Skin of body (tissue), 2 donors: ENCODE measurements around the gene BHLHE23. TPM values are rescaled to one million over a fixed set of nuclear protein-coding genes. Genes with fewer than 3 reads are reported as not detected.

ENCODE experiments used
- DNase-seq: peaks from one replicate; lab custom pipeline; 2025; lab: John Stamatoyannopoulos, UW
- total RNA-seq: library from RNA; depleted of rRNA; stranded (reverse); fragments of >200 nt; gene quantifications from one replicate; pipeline ENCODE4 v1.2.3, GENCODE V29; 2014

BHLHE23 gene
- total RNA-seq: not detected

DNA sequence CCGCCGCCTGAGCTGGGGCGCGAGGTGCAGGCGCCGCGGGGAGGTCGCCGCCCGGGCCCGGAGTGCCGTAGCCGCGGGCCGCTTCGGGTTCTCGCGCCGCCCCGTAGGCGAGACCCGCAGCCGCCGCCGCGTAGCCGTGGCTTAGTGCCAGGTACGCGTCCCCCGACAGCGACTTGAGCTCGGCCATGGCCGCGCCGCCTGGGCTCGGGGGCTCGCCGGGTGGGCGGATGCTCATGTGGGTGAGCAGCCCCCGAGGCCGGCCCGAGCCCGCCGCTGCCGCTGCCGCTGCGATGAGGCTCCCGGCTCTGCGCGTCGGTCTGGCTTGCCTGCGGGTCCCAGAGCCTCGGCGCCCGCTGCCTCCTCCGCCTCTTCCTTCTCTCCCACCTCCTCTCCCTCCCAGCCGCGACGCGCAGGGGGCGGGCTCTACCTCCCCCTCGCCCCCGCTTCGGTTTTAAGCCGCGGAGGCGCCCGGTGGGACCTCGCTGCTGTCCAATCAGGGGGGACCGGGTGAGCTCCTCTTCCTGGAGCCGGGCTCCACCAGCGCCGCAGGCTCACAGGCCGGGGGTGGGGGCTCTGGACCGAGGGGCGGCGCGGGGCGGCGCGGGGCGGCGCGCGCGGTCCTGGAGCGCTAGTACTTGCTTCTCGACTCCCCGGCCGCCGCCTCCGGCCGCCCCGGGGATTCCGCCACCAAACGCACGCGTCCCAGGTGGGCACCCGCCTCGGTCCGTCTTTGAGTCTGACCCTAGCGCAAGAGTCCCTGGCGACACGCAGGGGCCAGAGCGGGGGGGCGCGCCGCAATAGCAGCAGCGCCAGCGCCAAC lies at the start of gene BHLHE23:
Gene BHLHE23 (minus strand): TSS at position 425 of the 820 bp plus-strand sequence. CDS start 190 bp downstream, at position 235.
- DNase-seq: no peak

DNA sequence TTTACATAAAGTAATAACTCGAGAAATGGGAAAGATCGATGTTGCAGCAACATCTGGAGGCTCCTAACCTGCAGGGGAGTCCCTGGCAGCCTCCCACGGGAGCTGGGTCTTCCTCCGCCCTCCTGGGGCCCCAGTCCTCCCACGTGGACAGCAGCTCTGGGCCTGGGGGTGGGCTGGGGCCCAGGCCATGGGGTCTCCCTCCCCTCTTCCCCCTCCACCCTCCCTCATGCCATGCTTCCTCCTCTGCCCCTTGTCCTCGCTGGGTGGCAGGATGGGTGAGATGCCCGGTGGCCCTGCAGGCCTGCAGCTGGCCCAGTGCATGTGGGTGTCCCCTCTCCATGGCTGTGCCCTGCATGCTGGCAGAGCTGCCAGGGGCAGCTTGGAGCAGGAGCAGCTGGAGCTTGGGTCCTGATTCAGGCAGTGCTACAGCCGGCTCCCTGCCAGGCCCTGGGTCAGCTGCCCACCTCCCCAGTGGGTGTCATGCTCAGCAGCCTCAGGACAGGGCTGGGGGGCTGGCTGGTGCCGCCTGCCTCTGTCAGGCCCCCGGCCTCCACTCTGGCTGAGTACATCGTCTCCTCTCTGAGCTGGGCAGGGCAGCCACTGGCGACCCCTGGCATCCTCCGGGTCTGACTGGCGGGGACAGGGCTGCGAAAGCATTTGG lies 48.9 kb upstream of the BHLHE23 start:
- DNase-seq: no peak

- DNase-seq: no peak
Measured at GRCh38 chr20:63054681-63055240, 48.0 kb upstream of the BHLHE23 start.

DNA sequence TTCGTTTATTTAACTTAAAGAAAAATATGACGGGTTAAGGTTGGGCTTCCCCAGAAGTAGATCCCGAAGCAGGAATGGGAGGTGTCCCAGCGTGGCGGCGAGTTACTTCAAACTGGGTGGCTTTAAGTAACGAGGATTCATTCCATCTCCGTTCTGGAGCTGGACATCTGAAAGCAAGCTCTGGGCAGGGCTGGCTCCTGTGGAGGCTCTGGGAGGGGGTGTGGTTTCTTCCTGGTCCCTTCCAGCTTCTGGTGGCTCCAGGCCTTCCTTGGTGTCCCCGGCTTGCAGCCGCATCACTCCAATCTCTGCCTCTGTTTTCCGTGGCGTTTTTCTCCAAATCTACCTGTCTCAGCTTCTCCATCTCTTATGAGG lies 47.3 kb upstream of the BHLHE23 start:
- DNase-seq: no peak

DNA sequence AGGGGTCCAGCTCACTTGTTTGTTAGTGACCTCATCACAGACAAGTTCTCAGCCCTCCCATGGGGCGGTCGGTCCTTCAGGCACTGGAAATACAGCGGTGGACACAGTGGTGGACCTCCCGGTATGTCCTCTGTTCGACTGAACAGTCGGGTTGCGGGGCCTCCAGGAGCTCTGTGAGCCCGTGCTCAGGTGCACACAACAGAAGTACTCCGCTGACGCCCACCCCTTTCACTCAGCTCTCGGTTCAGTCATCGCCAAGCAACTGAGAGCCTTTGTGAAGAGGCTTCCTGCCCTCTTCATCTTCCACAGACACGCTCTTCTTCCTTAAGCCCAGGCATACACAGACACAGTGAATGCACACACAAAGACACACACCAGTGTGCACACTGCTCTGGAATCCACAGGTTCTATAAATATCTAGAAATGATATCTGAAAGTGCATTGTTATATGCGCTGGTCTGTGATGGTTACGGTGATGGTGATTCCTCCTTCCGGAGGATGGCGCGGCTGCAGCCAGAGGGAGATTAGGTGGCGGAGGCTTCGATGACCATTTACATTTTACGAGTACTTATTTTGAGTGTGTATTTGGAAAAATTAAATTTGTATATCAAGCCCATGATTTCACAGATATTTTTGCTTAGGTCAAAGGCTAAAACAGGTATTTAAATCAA lies 46.8 kb upstream of the BHLHE23 start:
- no peak for DNase-seq

DNA sequence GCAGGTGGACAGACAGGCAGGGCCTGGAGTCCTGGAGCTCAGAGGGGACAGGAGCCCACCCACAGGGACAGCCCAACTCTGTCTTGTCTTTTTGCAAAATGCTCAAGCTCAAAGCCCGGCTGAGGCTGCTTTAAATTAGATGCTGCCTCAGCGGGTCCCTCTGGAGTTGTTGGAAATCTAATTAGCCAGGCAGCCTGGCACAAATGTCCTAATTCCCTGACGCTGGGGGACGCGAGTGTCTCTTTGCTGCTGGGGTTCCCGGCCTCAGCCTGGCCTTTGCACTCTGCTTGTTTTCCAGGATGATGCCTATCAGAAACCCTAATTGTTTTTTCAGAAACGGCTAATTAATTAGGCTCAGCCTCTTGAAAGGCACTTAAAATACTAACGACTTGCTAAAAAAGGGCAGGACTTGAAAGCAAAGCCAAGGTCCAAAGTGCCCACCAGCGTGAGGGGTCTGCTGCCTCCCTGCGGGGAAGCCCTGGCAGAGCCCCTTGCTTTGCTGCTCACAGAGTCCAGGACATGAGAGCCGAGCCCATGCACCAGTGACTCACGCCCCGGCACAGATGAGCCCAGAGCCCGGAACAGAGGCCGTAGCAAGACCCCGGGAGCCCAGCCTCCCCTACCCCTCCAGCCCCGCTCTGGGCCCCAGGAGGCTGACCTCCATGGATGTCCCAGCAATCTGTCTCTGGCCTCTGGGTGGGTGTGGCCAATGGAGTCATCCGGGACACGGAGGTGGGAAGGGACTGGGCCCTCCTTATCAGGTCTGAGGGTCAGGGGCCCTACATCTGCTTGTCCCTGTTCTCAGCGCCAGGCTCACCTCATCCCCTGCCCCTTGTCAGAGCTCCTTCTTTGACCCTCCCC lies 46.0 kb upstream of the BHLHE23 start:
- DNase-seq: no peak

DNA sequence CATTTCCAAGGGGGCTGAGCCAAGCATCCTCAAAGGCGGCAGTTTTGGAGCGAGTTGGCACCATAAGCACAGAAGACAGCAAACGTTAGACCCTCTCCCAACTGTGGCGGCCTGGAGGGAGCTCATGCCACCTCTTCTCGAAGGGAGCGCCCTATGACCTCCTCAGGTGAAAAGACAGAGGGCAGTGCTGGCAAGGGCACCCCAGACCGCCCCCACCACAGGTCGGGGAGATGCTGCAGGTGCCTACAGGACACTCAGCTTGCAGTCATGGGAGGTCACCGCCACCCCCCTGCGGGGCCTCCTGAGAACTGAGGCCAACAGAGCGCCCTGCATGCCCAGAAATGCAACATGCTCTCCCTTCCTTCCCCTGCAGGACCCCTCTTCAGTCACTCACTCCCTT lies 45.1 kb upstream of the BHLHE23 start:
- no peak for DNase-seq

- no peak for DNase-seq
Measured at GRCh38 chr20:63051186-63051860, 44.6 kb upstream of the BHLHE23 start.

GRCh38 chr20:63050406-63050805 lies 43.6 kb upstream of the BHLHE23 start:
- no peak for DNase-seq

DNA sequence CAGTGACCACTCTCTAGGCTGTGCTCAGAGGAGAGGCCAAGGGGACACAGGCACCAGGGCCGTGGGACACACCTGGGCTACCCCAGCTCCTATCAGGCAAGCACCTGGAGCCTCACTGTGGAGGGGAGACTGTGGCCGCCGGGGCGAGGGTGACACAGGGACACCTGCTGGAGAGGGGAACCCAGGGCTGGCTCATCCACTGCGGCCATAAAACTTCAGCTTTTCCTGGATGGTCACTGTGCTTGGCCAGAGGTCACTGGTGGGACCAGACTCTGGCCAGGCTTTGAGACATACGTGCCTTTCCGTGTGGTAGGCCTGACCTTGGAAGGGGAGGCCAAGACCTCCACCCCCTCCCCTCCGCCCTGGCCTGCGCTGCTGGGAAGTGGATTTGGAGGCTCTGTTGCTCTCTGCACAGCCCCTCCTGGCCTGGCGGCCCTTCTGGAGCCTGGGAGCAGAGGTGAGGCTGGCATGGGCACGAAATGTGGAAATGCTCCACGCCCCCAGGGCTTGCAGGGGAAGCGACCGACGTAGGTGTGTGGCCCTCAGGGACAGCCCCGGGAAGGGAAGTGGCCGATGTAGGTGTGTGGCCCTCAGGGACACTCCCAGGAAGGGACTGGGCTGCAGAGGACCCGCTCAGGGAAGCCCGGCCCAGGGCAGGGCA lies 42.9 kb upstream of the BHLHE23 start:
- no peak for DNase-seq

- no peak for DNase-seq
Measured at GRCh38 chr20:63049191-63049518, 42.4 kb upstream of the BHLHE23 start.

GRCh38 chr20:63048516-63049190 lies 41.9 kb upstream of the BHLHE23 start:
- DNase-seq: no peak

- no peak for DNase-seq
Measured at GRCh38 chr20:63047946-63048345, 41.2 kb upstream of the BHLHE23 start.

GRCh38 chr20:63047267-63047666 lies 40.5 kb upstream of the BHLHE23 start:
- DNase-seq: no peak

DNA sequence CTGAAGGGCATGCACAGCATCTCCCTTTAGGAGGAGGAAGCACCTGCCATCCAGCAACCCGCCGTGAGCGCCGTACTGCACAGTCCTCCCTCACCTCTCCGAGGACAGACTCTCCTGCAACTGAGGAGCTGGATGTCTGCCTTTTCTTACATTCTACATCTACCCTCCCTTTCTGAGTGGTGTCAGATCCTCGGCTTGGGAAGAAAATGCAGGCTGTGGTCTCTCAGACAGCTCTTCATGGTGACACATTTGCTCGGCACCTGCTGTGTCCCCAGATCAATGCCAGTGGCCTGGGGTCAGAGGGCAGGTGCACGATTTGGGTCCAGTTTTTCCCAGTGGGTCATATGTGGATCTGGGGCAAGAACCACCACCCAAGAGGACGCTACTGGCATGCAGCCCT lies 40.1 kb upstream of the BHLHE23 start:
- DNase-seq: no peak

- no peak for DNase-seq
Measured at GRCh38 chr20:63045991-63046390, 39.2 kb upstream of the BHLHE23 start.

DNA sequence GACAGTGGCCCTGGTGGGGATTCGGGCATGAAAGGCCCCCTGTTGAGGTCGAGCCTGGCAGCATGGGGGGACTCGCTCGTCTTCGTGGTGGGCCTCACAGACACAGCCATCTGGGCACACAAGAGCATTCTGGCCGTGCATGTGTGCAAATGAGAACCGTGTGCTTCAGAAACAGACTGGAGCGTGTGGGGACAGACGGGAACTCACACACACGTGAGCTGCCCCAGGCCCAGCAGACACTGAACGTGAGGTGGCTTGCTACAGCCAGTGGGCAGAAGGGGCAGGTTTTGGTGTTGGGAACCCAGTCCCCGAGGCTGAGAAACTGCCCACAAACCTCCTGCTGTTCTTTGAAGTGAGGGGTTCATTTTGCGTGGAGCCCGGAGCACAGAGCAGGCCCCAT lies 38.6 kb upstream of the BHLHE23 start:
- DNase-seq: no peak

DNA sequence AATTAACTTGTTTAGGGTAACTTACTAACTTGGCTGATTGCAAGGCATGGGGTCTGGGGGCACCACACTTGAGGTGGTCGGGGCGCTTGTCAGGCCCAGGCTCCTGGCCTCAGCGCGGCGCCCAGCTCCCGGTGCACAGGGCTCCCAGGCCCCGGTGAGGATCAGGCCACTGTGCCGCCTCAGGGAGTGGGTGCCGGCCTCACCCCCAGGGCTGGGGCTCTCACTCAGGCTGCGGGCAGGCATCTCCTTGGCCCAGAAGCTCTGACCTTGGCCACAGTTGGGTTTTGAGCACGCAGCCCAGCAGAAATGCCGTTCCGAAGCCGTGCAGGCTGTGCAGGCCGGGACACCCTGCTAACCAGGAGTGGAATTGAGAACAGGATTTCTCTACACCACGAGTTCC lies 37.8 kb upstream of the BHLHE23 start:
- DNase-seq: no peak

GRCh38 chr20:63044204-63044600 lies 37.4 kb upstream of the BHLHE23 start:
- DNase-seq: no peak
